NCI-H1092 (cell line): ENCODE data around the gene PKP4.

Experiments
- DNase-seq: peaks from one replicate; lab custom pipeline; 2025; lab: John Stamatoyannopoulos, UW

The PKP4 gene

GRCh38 chr2:158598862-158599517 lies 142.2 kb downstream of the PKP4 start:
- DNase-seq, result no peak

GRCh38 chr2:158599609-158600008 lies 142.9 kb downstream of the PKP4 start:
- no peak for DNase-seq

GRCh38 chr2:158600155-158600802 lies 143.5 kb downstream of the PKP4 start:
- DNase-seq, result no peak

GRCh38 chr2:158602027-158602426 lies 145.3 kb downstream of the PKP4 start:
- no peak for DNase-seq

- no peak for DNase-seq
Measured at GRCh38 chr2:158603205-158603604, 146.5 kb downstream of the PKP4 start.

GRCh38 chr2:158603986-158604385 lies 147.2 kb downstream of the PKP4 start:
- no peak for DNase-seq

- DNase-seq, result no peak
Measured at GRCh38 chr2:158610059-158610458, 153.3 kb downstream of the PKP4 start.

GRCh38 chr2:158616480-158617000 lies 159.8 kb downstream of the PKP4 start:
- DNase-seq, result no peak

GRCh38 chr2:158618891-158619490 lies 162.2 kb downstream of the PKP4 start:
- no peak for DNase-seq

- no peak for DNase-seq
Measured at GRCh38 chr2:158619496-158619895, 162.7 kb downstream of the PKP4 start.

- DNase-seq, result no peak
Measured at GRCh38 chr2:158620656-158621055, 163.9 kb downstream of the PKP4 start.

GRCh38 chr2:158624071-158624667 lies 167.4 kb downstream of the PKP4 start:
- no peak for DNase-seq

GRCh38 chr2:158624961-158625360 lies 168.2 kb downstream of the PKP4 start:
- no peak for DNase-seq

GRCh38 chr2:158629116-158629515 lies 172.4 kb downstream of the PKP4 start:
- DNase-seq, result no peak

GRCh38 chr2:158633261-158633660 lies 176.5 kb downstream of the PKP4 start:
- DNase-seq, result no peak

- no peak for DNase-seq
Measured at GRCh38 chr2:158634627-158635026, 177.9 kb downstream of the PKP4 start.

GRCh38 chr2:158635961-158636601 lies 179.3 kb downstream of the PKP4 start:
- DNase-seq, result no peak

- DNase-seq, result no peak
Measured at GRCh38 chr2:158637357-158637756, 180.6 kb downstream of the PKP4 start.

- DNase-seq, result no peak
Measured at GRCh38 chr2:158644139-158644538, 187.4 kb downstream of the PKP4 start.

- no peak for DNase-seq
Measured at GRCh38 chr2:158645299-158645698, 188.5 kb downstream of the PKP4 start.

- no peak for DNase-seq
Measured at GRCh38 chr2:158647436-158648231, 190.9 kb downstream of the PKP4 start.

GRCh38 chr2:158649846-158650245 lies 193.1 kb downstream of the PKP4 start:
- DNase-seq, result no peak
